Stimulated activated naive CD8-positive, alpha-beta T cell treated with anti-CD3 and anti-CD28 coated beads, Interleukin-15, amount 100 ng/mL, for 72 hours (primary cell): Measurements from ENCODE around the gene QPRT.
"Not testable (repeated sequence)": the region's sequence is repeated elsewhere in the genome, so short reads cannot be mapped to it uniquely, and the experiment has no call there.

Source experiments
- ATAC-seq: fragments of 150-1000 bp; cut with Tn5 transposase; 2 replicates; pipeline ENCODE4 v1.10.0; 2021; ENCODE audit warnings: mild to moderate bottlenecking, moderate library complexity
- DNase-seq, 2 donors: peaks; one replicate each; pipeline ENCODE4 v3.0.0; 2021 to 2022
- H3K27ac Mint-ChIP-seq, 2 donors: one replicate each; pipeline ENCODE4 v1.8.0; 2022; ENCODE audit warnings: mild to moderate bottlenecking in 2 of 2, mixed read lengths in 2 of 2, moderate library complexity in 2 of 2
- H3K27me3 Mint-ChIP-seq: one replicate; pipeline ENCODE4 v1.8.0; 2022; ENCODE audit warnings: mixed read lengths
- H3K4me1 Mint-ChIP-seq: one replicate; pipeline ENCODE4 v1.8.0; 2022; ENCODE audit warnings: mild to moderate bottlenecking, mixed read lengths
- H3K4me3 Mint-ChIP-seq, 2 donors: one replicate each; pipeline ENCODE4 v1.8.0; 2022; ENCODE audit warnings: mild to moderate bottlenecking in 2 of 2, mixed read lengths in 2 of 2, moderate library complexity in 1 of 2
- H3K9me3 Mint-ChIP-seq, 2 donors: one replicate each; pipeline ENCODE4 v1.8.0; 2022; ENCODE audit warnings: mixed read lengths in 2 of 2

QPRT gene

DNA sequence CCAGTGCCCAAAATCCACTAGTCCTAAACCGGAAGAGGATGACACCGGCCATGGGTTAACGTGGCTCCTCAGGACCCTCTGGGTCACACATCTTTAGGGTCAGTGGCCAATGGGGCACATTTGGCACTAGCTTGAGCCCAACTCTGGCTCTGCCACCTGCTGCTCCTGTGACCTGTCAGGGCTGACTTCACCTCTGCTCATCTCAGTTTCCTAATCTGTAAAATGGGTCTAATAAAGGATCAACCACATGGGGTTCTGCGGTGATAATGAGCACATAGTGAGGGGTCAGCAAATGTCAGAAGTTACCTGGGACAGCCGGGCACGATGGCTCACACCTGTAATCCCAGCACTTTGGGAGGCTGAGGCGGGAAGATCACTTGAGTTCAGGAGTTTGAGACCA lies 18.4 kb downstream of the QPRT start:
- Mint-ChIP-seq H3K4me1 (peaks cover 21% of the 10 kb centered on the region), H3K4me3 (no peak overlapping the region), H3K27ac (no peak overlapping the region), H3K27me3 (no peaks in the 10 kb centered on the region), H3K9me3 (no peaks in the 10 kb centered on the region)
- DNase-seq (no peak), ATAC-seq (no peak)

- Mint-ChIP-seq H3K9me3 (no peaks in the 10 kb centered on the region), H3K4me1 (peaks cover 28% of the 10 kb centered on the region), H3K27me3 (no peaks in the 10 kb centered on the region), H3K4me3 (no peak overlapping the region), H3K27ac (no peak overlapping the region)
- DNase-seq (no peak), ATAC-seq (no peak)
Observed at GRCh38 chr16:29698042-29698441, 19.1 kb downstream of the QPRT start.

GRCh38 chr16:29698484-29699323 lies 19.7 kb downstream of the QPRT start:
- Mint-ChIP-seq H3K27ac (no peak overlapping the region), H3K4me3 (no peak overlapping the region), H3K4me1 (peaks cover 28% of the 10 kb centered on the region), H3K27me3 (no peaks in the 10 kb centered on the region), H3K9me3 (no peaks in the 10 kb centered on the region)
- DNase-seq (no peak), ATAC-seq (no peak)

DNA sequence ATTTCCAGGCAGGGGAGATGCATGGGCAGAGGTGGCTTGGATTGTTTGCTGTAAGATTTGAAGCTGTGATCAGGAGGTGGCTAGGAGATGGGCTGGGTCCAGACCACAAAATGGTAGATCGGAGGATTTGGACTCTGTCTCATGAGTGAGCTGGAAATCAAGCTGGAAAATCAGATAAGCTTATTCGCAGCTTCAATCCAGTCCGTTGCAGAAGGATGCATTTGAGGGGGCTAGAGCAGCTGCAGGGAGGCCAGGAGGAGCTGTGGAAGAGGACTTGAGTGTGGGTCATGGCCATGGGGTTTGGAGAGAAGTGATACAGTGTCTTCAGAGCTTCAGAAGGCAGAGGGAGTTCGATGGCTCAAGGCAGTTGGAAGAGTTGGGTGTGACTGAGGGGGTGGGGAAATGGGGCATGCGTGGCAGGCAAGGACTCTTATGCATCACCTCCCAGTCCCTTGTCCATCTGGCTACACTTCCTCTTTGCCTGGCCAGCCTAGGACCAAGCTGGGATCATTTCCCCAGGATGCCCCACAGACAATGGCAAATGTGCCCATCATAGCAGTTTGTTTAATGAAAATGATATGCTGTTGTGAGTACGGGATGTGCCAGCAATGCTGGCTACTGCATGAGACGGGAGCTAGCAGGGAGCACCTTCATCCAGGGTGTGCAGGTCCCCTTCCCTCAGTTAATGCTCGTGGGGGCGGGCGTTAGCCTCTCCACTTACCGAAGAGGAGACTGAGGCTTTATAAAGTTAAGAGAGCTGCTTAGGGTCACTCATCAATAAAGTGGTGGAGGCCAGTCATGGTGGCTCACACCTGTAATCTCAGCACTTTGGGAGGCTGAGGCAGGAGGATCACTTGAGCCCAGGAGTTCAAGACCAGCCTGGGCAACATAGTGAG lies 20.6 kb downstream of the QPRT start:
- Mint-ChIP-seq H3K27me3 (no peaks in the 10 kb centered on the region), H3K27ac (no peak overlapping the region), H3K9me3 (no peaks in the 10 kb centered on the region), H3K4me1 (peaks cover 28% of the 10 kb centered on the region), H3K4me3 (no peak overlapping the region)
- no peak for DNase-seq
- no peak for ATAC-seq

DNA sequence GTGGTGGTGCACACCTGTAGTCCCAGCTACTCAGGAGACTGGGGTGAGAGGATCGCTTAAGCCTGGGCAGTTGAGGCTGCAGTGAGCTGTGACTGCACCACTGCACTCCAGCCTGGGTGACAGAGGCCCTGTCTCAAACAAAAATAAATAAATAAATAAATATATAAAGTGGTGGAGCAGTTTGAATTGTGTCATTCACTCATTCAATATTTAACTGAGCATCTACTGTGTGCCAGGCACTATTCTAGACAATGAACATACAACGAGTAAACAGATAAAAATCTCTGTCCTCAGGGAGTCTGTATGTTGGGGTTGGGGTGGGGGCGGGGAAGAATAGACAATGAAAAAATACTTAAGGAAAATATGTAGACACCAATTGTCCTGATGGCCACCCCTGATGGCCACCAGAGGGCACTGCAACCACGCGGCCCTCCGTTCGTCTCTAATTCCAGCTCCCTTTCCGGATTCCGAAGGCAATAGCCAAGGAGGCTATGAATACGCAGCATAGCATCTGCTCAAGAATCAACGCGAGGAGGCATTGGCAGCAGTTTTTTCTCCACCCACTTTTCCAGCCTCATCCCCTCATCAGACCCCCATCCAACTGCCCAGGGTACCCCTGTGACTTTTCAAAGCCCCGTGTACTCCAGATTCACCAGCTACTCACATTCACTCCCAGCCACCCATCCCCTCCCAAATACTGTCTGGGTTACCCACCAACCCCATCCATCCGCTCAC lies 21.4 kb downstream of the QPRT start:
- ATAC-seq (peak; percentile 71), DNase-seq (peak; percentile 73 to 76)
- Mint-ChIP-seq H3K9me3 (no peaks in the 10 kb centered on the region), H3K4me1 (peaks cover 28% of the 10 kb centered on the region), H3K27ac (no peak overlapping the region), H3K4me3 (peak overlapping the region; percentile 55 to 60), H3K27me3 (no peaks in the 10 kb centered on the region)

- peaks cover 28% of the 10 kb centered on the region for H3K4me1 Mint-ChIP-seq
- no peak overlapping the region for H3K27ac Mint-ChIP-seq
- no peaks in the 10 kb centered on the region for H3K9me3 Mint-ChIP-seq
- H3K27me3 Mint-ChIP-seq, result no peaks in the 10 kb centered on the region
- peak overlapping the region in 1 of 2 donors; percentile 60 for H3K4me3 Mint-ChIP-seq
- ATAC-seq (no peak), DNase-seq (no peak)
Observed at GRCh38 chr16:29701214-29701555, 22.2 kb downstream of the QPRT start.

- peak overlapping the region; percentile 81 to 92 for H3K27ac Mint-ChIP-seq
- ATAC-seq, result peak; percentile 32
- H3K4me1 Mint-ChIP-seq, result peaks cover 28% of the 10 kb centered on the region
- peak overlapping the region; percentile 77 to 78 for H3K4me3 Mint-ChIP-seq
- no peak for DNase-seq
- no peaks in the 10 kb centered on the region for H3K9me3 Mint-ChIP-seq
- no peaks in the 10 kb centered on the region for H3K27me3 Mint-ChIP-seq
Observed at GRCh38 chr16:29702269-29702668, 23.3 kb downstream of the QPRT start.

GRCh38 chr16:29705030-29705429 lies 26.1 kb downstream of the QPRT start:
- DNase-seq (no peak), ATAC-seq (no peak)
- peaks cover 33% of the 10 kb centered on the region for H3K4me1 Mint-ChIP-seq
- no peak overlapping the region for H3K4me3 Mint-ChIP-seq
- no peaks in the 10 kb centered on the region for H3K9me3 Mint-ChIP-seq
- H3K27ac Mint-ChIP-seq, result no peak overlapping the region
- H3K27me3 Mint-ChIP-seq, result no peaks in the 10 kb centered on the region

DNA sequence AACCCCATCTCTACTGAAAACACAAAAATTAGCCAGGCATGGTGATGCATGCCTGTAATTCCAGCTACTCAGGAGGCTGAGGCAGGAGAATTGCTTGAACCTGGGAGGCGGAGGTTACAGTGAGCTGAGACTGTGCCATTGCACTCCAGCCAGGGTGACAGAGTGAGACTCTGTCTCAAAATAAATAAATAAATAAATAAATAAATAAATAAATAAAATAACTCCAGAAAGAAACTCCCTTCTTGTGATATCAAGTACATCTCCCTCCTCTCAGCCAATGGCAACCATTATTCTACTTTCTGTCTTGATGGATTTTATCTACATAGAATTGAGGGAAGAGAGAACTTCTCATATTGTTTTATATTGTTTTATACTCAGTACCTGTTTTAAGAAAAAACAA lies 28.2 kb downstream of the QPRT start:
- H3K4me3 Mint-ChIP-seq, DNase-seq, H3K27ac Mint-ChIP-seq, H3K9me3 Mint-ChIP-seq, H3K27me3 Mint-ChIP-seq, ATAC-seq: not testable (repeated sequence)
- peaks cover 23% of the 10 kb centered on the region for H3K4me1 Mint-ChIP-seq

DNA sequence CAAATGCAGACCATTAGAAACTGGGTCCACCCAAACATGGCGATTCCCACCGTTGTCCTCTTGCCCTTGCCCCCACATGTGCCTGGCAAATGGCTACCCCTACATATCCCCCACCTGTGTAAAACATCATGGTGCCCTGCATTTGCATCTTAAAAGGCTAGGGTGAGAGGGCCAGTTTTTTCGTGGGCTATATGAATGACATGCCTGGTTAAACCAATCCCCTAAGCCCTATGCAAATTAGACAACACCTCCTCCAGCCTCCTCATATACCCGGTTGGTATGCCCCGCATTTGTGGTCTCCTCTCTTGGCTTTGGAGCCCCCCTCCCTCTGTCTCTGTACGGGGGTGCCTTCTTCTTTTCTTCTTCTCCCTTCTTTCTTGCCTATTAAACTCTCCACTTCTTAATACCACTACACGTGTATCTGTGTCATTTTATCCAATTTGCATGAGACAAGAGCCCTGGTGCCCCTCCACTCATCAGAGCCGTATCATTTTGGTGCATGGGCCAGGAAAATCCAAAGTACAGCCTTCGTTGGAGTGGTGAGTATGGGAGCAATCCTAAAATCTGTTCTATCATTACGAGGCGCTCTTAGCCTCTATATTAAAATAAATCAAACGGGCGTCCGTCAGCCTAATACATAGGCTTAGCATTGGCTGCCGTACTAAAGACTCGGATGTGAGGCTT lies 30.1 kb downstream of the QPRT start:
- no peak overlapping the region for H3K27ac Mint-ChIP-seq
- no peaks in the 10 kb centered on the region for H3K9me3 Mint-ChIP-seq
- no peak overlapping the region for H3K4me3 Mint-ChIP-seq
- no peak for ATAC-seq
- no peaks in the 10 kb centered on the region for H3K27me3 Mint-ChIP-seq
- no peak for DNase-seq
- H3K4me1 Mint-ChIP-seq, result peaks cover 14% of the 10 kb centered on the region

DNA sequence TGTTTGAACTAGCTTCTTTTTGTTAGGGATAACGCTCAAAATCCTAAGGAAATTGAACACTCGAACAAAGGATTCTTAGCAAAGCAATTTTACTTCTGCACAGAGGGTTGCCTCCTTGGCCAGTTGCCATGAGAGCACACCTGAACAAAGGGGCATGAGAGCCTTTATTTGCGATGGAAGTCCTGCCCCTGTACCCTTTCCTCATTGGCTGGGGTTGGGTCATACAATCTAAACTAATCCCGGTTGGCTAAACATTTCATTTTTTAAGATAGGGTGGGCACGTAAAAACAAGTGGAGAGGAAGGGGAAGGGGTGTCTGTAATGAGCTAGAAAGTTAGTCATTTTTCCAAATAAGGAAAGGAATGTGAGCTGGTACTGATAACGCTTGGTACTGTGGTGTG lies 30.7 kb downstream of the QPRT start:
- not testable (repeated sequence) for ATAC-seq, H3K27me3 Mint-ChIP-seq, DNase-seq, H3K27ac Mint-ChIP-seq, H3K9me3 Mint-ChIP-seq, H3K4me3 Mint-ChIP-seq
- peaks cover 14% of the 10 kb centered on the region for H3K4me1 Mint-ChIP-seq

GRCh38 chr16:29710227-29711219 lies 31.5 kb downstream of the QPRT start:
- Mint-ChIP-seq H3K27me3 (no peaks in the 10 kb centered on the region), H3K4me1 (peaks cover 14% of the 10 kb centered on the region), H3K27ac (no peak overlapping the region), H3K4me3 (no peak overlapping the region), H3K9me3 (no peaks in the 10 kb centered on the region)
- peak; percentile 98 for ATAC-seq
- peak; percentile 49 to 53 for DNase-seq

- no peak for ATAC-seq
- no peak for DNase-seq
- Mint-ChIP-seq H3K27ac (no peak overlapping the region), H3K4me3 (no peak overlapping the region), H3K4me1 (peaks cover 14% of the 10 kb centered on the region), H3K9me3 (no peaks in the 10 kb centered on the region), H3K27me3 (no peaks in the 10 kb centered on the region)
Observed at GRCh38 chr16:29712809-29713208, 33.8 kb downstream of the QPRT start.

DNA sequence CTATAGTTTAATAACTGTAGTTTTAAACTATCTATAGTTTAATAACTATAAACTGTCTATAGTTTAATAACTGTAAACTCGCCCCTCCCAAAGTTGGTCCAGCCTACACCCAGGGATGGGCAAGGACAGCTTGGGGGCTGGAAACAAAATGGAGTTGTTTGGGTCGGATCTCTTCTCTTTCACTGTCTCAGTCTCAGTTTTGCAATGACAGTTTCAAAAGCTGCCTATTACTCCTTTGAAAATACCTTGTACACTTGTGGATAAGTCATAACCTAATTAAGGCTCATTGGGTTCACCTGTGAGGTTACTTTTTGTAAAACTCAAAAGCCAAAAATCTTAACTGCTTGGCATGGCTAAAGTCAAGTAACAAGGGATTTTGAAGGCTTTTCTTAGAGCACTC lies 35.4 kb downstream of the QPRT start:
- peaks cover 20% of the 10 kb centered on the region for H3K4me1 Mint-ChIP-seq
- H3K9me3 Mint-ChIP-seq, result no peaks in the 10 kb centered on the region
- ATAC-seq (peak; percentile 27), DNase-seq (no peak)
- no peak overlapping the region for H3K4me3 Mint-ChIP-seq
- H3K27ac Mint-ChIP-seq, result no peak overlapping the region
- H3K27me3 Mint-ChIP-seq, result no peaks in the 10 kb centered on the region
